Left cardiac atrium (tissue), 4 donors: ENCODE data around the gene PRDM15. TPM values are rescaled to one million over a fixed set of nuclear protein-coding genes. Genes with fewer than 3 reads are reported as not detected.
"Not testable (repeated sequence)": the region's sequence is repeated elsewhere in the genome, so short reads cannot be mapped to it uniquely, and the experiment has no call there.

ENCODE experiments used
- ATAC-seq, 2 donors: fragments of 200-7000 bp; cut with Tn5 transposase; one replicate each; pipeline ENCODE4 v1.9.1; 2020; ENCODE audit warnings: mild to moderate bottlenecking in 2 of 2, moderate library complexity in 2 of 2
- DNase-seq: peaks from one replicate; pipeline ENCODE4 v3.0.0-alpha.2; 2020
- intact Hi-C, 2 donors: fragments of 100-400 bp; cut with DNase I; formaldehyde crosslinking; loops; one replicate each; pipeline versions ENCODE4 v1.14.1 to v1.15.1; 2022 to 2023
- total RNA-seq, 2 donors: library from RNA; stranded (reverse); fragmentation: NEBNext Ultra II Directional; extraction: Animal tissue kit (Norgen Biotek cat#: 25700); gene quantifications; one replicate each; pipeline ENCODE4 v1.2.1, GENCODE V29; 2021
- donor health status: DM: no; HTN: yes; CAD: no.
- donor health status: DM: no; HTN: yes; CAD: no; lungs with severe emphysema.
- donor health status: DM: yes; HTN: yes; CAD: no.
- donor health status: Dilated cardiomyopathy.

PRDM15 gene
- total RNA-seq, 2 donors from 2014 or later = 6.5 TPM

- ATAC-seq (no peak), DNase-seq (no peak)
- intact Hi-C loops = no loop called here
Measured at GRCh38 chr21:41803316-41803715, 75.8 kb downstream of the PRDM15 start.

GRCh38 chr21:41802684-41803083 lies 76.5 kb downstream of the PRDM15 start:
- peak; percentile 65 to 81 for ATAC-seq
- DNase-seq = peak; percentile 70
- intact Hi-C loops = no loop called here

- ATAC-seq (no peak), DNase-seq (no peak)
- intact Hi-C loops = no loop called here
Measured at GRCh38 chr21:41802198-41802584, 77.0 kb downstream of the PRDM15 start.

DNA sequence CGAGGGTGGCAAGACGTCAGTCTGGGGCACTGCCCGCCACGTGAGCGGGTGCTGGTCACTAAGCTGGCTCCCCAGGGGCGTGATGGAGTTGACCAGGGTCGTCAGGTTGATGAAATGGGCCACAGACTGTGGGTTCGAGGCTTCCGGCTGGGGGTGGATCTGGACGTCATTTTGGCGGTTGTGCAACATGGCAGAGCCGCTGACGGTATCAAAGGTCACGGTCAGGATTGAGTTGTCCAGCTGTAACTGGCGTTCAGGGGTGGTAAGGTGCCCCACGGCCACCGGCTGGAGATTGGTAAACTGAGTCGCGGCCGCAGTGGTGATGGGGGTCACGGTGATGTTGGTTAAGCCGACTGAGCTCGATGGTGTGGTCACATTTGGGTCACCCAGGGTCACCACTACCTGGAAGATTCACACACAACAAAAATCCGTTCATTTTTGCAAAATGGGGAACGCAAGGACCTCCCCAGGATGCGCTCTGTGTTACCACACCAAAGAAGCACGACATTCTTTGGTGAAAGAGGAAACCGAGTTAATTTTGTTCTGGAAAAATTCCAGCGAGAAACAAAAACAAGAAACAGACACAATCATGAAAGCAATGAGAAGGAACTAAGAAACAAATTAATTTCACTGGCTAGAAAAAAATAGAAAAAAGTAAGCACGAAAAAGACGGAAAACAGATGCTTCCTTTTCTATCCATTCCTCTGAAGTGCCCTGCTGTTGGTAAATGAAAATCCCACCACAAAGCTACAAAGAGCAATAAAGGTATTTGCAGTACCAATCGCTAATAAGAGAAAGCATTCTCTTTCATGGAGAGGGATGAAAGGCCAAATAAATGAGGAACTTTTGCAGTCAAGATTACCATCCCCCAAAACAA lies 77.6 kb downstream of the PRDM15 start:
- DNase-seq = no peak
- intact Hi-C loops = no loop called here
- no peak for ATAC-seq

DNA sequence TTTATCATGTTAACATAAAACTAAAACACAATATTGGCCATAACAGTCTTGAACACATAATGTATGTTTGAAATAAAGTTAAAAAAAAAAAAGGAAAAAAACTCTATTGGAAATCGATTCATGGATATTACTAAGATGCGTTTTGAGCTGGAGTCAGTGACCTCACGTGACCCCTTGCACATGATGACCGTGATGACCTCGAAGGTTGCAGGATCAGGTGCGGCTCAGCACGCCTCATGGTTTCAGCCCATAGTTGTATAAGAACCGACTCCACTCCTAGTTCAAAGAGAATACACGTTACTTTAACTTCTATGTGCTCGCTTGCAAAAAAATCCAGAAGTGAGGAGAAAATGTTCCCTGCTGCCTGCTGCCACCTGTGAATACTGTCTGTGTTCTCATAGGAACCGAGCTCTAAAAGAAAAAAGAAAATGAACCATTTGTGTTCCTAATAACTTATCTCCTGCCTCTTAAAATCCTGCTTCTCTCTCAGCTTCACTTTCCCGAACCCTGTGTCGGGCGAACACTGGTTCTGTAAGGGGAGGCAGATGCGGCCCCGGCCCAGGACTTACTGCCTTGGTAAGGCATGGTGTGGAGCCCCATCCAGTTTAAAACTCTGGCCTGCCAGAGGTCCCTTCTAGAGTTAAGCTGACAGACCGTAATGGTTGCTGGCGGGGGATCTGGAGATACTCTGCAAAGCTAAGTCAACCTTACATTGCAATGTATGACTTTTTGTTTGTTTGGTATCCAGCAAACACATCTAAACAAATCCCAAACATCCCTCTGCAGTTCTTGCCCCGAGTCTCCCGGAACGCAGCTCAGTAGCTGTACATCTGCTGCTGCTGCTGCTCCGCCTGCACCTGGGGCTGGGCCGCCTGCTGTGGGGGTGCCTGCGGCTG lies 78.5 kb downstream of the PRDM15 start:
- no peak for ATAC-seq
- DNase-seq = no peak
- intact Hi-C loops = no loop called here

- ATAC-seq = no peak
- intact Hi-C loops = no loop called here
- no peak for DNase-seq
Measured at GRCh38 chr21:41799763-41800162, 79.4 kb downstream of the PRDM15 start.

DNA sequence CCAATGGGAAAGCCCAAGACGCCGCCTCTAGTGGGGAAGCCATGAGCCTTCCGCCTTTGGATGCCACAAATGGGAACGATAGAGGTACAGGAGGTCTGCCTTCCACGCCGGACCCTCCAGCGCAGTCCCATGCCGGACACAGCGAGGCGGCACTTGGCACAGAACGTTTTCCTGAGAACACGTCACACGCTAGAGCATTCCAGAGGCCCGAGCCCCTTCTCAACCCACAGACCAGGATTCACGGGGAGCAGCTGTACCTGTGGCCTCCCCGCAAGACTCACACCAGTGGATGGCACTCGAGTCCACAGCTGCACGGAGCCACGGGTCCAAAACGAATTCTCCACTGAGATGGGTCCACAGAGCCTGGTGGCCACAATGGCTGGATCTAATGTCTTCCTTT lies 80.8 kb downstream of the PRDM15 start:
- intact Hi-C loops = no loop called here
- DNase-seq = no peak

DNA sequence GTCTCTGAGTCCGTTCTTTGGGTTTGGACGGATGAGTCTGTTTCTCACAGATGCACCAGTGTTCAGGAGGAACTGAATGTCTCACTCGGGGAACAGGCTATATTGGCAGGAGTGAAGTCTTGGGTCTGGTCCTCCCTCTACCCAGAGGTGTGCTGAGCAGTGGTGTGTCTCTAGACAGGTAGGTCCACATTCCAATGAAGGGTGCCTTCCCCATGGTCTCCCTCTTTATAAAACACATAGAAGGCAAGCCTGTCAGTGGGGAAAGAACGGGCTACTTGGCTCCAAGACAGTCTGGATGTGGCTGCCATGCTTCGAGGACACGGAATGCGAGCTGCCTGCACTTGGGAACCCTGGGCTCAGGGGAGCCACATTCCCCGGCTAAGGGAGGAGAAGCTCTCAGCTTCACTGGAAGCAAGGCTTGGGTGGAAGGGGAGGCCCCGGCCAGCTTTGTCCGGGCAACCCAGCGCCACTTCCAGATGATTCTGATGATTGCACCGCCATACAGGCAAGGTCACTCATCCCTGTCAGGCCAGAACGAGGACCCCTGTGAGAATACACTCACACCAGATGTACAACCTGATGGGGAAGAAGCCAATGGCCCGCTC lies 82.6 kb downstream of the PRDM15 start:
- DNase-seq (no peak), ATAC-seq (no peak)
- intact Hi-C loops = no loop called here

More for the DNA sequence above, 80.8 kb downstream of the PRDM15 start:
- ATAC-seq = no peak

DNA sequence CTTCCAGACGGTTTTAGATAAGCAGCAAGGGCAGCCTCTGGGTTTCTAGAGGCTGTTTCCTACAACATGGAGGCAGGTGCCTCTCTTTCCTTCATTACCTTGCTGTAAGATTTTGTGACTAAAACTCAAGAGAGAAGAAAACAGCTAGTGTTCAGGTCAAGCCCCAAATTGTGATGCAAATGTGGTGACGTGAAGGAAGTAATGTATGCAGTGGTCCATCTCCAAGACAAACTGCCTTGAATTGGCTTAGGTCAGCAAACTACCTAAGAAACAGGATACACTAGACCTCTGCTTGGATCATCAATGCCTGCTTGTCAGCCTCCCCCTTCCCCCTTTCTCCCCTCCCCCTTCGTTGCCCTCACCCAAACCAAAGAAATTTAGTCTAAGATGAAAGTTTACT lies 83.4 kb downstream of the PRDM15 start:
- no peak for ATAC-seq
- intact Hi-C loops = no loop called here
- no peak for DNase-seq

- intact Hi-C loops = no loop called here
- DNase-seq (no peak), ATAC-seq (no peak)
Measured at GRCh38 chr21:41794600-41794999, 84.5 kb downstream of the PRDM15 start.

DNA sequence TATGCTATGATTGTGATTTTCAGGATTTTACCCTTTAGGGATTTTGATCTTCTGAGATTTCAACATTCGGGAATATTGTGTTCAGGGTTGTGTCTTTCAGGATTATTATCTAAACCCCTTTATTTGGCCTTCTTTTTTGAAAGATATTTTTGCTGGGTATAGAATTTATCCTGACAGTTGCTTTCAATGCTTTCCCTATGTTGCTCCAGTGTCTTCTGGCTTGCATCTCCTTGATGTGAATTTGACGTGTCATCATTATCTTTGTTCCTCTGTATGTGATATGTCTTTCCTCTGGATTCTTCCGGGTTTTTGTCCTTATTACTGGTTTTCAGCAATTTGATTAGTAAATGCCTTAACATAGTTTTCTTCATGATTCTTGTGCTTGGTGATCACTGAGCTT lies 86.4 kb downstream of the PRDM15 start:
- DNase-seq = no peak
- intact Hi-C loops = no loop called here
- ATAC-seq = no peak

DNA sequence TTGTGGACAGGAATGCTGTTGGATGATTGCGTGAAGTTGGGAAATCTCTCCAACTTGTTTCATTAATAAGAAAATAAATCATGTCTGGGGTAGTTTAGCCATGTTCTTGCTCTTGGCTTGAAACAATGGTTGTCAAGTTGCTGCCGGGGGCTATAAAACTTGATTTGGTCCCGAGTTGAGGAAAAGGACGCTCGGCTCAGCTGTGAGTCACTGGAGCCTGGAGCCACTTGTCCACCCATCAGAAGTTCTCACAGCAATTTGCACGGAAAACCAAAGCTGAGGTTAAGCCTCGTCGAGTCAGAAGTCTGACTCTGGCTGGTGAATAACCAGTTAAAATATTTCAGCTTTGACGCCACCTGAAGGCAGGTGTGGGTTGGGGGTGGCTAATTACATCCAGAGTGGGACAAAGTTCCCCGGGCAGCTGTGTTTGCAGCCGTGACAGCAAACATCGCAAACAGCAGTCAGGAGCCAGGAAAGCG lies 92.6 kb downstream of the PRDM15 start:
- ATAC-seq (no peak), DNase-seq (no peak)
- intact Hi-C loops = no loop called here

- intact Hi-C loops, ATAC-seq, DNase-seq: not testable (repeated sequence)
Measured at GRCh38 chr21:41785262-41785661, 93.9 kb downstream of the PRDM15 start.

- DNase-seq = no peak
- intact Hi-C loops = no loop called here
- ATAC-seq = no peak
Measured at GRCh38 chr21:41784456-41785102, 94.6 kb downstream of the PRDM15 start.

- intact Hi-C loops = no loop called here
- ATAC-seq (no peak), DNase-seq (no peak)
Measured at GRCh38 chr21:41783476-41784180, 95.5 kb downstream of the PRDM15 start.

DNA sequence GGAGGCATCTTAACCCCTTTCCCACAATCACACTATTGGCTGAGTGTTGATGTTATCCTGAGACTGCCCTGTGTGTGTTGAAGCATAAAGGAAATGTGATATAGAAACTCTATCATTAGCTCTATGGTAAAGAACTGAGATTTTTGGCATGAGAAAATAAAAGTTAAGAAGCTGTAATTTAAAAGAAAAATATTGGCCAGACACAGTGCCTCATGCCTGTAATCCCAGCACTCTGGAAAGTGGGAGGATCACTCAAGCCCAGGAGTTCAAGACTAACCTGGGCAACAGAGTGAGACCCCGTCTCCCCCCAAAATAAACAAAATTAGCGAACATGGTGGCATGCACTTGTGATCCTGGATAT lies 98.1 kb downstream of the PRDM15 start:
- intact Hi-C loops = no loop called here
- DNase-seq = no peak

DNA sequence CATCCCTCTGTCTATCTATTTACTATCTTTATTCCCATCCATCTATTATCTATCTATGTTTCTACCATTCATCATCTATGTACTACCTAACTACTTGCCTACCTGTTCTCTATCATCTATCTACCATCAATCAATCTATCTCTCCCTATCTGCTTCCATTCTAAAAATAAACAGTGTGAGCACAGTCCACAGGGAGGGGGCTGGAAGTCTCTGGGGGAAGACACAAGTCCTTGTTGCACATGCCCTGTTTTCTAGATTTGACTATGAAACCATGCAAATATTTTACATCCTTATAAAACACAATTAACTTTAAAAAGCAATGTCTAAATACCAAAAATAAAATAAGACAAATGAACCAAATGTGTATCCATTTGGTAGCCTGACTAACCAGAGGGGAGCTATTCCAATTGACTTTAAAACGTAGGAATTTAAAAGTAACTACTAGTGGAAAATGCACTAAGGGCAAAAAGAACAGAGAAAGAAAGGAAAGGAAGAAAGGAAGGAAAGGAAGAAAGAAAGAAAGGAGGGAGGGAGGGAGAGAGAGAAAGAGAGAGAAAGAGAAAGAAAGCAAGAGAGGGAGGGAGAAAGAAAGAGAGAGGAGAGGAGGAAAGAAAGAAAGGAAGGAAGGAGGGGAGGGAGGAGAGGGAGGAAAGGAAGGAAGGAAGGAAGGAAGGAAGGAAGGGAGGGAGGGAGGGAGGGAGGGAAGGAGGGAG lies 98.7 kb downstream of the PRDM15 start:
- intact Hi-C loops = no loop called here
- DNase-seq = no peak
- ATAC-seq = no peak

More for the DNA sequence above, 98.1 kb downstream of the PRDM15 start:
- no peak for ATAC-seq

GRCh38 chr21:41779659-41780058 lies 99.5 kb downstream of the PRDM15 start:
- ATAC-seq (no peak), DNase-seq (no peak)
- intact Hi-C loops = loop anchor here in 1 of 2 donors (5.0 kb wide), 1 partner anchor 492 kb away; no protein-coding TSS in a partner anchor
